Colon (tissue), 2 donors: ENCODE measurements around the gene HIVEP3.

ENCODE experiments used
- FAIRE-seq: peaks from 2 replicates; lab custom pipeline; 2012; peaks lifted over from hg19 to GRCh38; lab: Jason Lieb, UNC
- donor health status: control.
- donor health status: control.

HIVEP3 gene

DNA sequence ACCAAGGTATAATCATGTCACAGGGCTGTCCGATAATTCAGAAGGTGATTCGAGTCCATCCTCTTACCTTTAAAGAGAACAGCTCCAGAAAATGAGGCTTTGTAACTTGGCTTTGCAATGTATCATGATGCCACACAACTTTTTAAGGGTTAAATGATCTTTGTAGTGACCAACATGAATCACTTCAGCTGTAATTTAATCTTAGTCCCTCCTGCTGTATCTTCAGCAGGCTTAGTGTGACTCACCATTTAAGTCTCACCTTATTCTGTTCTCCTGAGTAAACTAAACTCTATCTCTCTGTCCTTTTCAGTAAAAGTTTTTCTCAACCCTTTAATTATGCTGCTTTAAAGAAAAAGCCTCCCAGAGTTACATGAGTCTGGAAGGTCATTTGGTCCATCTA is 1.9 kb upstream of the HIVEP3 start:
- FAIRE-seq: no peak

DNA sequence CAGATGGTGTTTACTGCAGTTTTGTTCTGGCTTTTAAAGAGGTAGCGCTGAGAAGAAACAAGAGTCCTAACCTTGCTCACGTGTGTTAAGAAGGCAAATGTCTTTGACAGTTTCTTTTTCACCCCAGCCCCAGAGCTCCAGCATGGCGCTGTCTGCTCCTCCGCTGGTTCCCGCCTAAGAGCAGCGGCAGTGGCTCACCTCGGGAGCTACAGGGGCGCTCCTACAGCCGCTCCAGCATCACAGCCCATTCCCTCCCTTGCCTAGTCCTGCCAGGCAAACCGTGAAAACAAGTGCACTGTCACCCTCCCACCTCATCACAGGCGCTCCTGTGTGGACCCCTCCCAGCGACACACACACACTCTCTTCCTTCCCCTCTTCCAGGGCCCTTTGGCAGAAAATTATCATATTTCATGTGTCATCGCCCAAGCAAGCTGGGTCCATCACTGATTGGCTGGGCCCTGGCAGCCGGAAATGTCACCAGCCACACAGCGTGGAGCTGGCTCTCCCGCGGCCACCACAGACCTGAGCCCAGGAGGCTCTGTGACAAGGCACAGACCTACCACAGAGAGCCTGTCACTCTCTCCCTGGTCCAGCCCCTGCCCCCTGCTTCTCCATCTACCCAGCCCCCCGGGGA is 1.2 kb upstream of the HIVEP3 start:
- no peak for FAIRE-seq

DNA sequence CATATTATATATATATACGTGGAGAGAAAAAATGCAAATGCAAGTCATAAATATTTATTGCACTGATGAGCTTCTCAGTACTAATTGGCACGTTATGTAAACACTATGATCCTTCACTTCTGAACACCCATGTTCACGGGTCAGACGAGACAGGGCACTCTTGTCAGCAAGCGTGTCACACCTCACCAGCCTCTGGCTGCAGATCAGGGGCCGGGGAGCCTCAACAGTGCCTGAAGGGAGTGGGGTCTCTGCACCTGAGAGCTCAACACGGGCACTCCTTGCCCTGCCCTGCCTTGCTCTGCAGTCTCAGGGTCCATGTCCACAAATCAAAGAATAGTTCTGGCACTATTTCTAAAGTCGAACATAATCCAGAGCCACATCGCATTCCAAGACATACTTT is 409 bp upstream of the HIVEP3 start:
- FAIRE-seq: no peak

DNA sequence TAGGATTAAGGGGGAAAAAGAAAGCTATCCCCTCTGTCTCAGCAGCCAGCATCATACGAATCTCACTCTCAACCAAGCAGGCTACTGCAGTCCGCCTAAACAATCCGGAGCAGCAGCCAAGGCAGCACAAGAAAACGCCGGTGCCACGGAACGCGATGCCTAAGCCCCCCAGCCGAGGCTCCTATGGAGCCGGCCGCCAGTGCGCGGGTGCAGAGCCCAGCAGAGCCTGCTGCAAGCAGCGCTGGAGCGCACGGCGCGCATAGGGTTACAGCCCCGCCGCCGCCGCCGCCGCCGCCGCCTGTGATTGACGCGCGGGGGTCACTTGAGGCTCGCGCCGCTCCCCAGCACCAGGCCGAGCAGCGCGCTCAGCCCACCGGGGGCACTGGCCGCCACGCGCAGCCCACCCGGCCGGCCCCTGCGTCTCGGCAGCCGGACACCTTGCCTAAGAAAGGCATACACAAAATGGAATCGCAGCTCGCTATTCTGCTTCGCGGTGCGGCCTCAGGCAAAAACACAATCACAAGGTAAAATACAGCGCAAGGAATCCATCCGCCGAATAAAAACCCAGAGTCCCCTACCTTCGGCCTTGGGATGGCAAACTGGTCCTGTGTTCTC is 780 bp downstream of the HIVEP3 start:
- no peak for FAIRE-seq

DNA sequence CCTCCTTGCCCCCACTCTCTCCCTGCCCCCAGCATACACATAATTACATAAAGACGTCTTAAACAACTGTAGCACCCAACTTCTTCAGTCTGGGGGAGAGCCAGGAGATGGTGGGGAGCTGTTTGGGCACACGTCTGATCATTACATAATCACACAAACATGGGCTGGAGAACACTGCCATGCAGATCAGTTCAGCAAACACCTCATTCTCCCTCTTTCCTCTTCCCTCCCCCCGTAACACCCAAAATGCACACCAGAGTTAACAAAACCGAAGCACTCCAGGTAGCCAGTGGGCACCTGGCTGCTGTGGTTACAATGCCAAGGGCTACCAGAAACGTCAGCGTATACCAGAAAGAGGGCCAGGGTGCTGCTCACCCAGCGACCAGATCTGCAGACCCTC is 1.6 kb downstream of the HIVEP3 start:
- FAIRE-seq: no peak

DNA sequence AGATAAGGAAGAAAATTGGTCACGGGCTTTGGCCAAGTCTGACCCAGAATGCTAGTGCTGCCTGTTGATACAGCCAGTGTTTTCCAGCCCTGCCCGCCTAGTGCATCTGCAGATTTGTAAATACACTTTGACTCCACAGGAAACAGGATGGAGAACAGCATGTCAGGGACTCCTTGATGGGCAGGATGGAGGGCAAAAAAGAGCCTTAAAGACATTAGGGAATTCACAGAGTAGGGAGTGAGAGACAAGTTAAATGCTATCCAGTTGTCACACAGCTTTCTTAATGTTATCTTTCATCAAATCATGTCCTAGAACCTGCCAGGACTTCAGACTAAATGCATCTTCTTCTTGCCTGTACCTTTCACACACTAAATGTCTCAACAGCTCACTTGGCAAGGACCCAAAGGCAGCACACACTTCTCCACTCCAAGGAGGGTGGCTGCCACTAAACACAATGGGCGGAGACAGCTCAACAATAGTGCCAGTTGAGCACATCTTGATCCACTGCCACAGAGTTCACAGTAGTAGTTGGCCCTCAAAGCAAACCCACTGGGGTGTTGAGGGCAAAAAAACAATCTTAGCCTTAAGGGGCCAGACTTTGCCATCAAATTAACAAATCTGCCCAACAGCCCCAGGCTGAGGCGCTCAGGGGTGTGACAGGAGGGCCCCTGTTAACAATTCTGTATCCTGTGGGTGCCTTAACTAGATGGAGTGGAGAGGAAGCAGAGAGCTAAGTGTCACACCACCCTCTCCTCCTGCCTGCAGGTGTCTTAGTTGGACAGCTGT is 2.7 kb downstream of the HIVEP3 start:
- FAIRE-seq: no peak

DNA sequence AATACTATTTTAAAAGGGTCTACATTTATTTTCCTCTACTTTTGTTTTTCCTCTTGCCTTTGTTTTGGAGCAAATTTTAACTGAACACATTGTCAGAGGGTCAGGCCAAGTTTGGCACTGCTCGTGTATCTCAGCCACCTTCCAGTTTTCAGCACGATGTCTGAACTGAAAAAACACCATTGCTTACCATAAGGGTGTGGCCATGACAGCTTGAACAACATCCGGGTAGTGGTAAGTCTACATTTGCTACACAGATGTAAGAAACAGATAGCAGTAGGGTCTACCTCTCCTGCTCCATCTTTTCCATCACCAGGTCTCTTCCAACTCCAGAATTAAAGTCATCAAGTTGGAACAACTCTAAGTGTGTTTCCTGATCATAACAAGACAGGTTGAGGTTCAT is 4.2 kb downstream of the HIVEP3 start:
- no peak for FAIRE-seq

DNA sequence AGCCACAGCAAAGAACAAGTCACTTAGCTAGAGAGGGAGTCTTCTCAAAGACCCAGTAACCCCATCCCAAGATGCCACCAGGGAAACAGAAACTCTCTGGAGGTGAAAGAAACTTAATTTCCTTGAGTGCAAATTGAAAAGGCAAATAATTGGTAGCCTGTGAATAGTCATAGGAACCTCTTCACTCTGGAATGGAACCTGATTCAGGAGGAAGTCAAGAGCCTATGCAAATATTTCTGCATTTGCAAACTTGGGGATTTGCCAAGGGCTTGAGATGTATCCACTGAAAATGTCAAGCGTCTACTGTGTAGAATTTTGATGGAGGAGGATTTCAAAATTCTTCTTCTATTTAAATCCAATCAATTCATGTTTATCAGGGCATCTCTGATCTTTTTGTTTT is 5.7 kb downstream of the HIVEP3 start:
- no peak for FAIRE-seq

DNA sequence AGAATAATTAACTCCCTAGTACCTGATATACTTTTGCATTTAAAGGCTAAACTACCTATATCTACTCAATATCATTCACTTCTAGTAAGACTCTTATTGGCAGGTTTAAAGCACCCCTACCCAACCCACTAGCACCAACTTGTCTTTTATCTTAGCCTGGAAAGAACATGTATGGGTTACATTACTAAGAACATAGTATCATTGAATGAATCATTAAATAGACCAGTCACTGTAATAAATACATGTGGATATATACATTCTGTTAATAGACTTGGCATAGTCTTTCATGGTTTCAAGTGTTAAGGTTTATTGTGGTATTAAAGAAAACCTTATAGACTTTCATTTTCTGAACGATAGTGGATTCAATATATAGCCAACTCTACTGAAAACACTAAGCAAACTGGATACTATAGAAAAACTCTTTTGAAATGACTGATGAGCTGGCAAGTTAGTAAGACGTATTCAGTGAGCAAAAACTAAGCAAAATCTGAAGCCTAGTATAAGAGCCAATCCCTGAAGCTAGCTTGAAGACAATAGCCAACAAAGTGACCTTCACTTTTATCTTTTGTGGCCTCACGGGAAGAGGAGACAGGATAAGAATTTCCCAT is 10.3 kb downstream of the HIVEP3 start:
- no peak for FAIRE-seq

DNA sequence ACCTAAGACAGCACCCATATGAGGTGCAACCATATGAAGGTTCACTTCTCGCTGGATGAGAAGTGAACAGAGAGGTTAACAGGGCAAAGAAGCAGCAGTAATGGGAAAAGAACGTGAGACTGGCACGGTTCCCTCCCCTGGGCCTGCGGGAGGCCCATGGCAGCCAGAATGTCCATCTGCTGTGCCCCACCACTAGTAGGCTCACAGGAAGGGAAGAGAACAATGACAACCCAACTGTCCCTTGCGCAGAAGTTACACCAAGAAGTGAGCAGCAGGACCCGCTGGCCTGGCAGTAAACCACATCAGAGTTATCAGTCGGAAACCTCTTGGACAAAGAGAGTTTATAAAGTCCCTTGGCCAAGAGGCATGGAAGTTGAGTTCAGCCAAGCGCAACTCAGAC is 11.3 kb downstream of the HIVEP3 start:
- FAIRE-seq: no peak

DNA sequence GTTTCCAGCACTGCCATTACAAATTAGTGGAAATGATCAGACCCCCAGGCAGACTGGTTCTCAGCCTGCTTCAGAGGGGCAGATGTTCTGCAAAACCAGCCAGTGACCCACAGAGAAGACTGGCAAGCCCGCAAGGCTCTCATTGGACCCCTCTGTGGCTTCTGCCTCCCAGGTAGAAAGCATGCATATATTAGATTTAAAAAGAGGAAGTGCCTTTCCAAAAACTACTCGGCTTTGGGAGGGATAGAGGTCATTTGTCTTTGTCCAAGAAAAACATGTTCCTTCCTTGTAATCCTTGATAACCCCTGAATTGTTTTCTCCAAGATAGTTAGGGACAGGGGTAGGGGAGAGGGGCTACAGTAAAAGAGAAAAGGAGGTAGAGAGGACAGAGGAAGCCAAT is 11.8 kb downstream of the HIVEP3 start:
- no peak for FAIRE-seq

DNA sequence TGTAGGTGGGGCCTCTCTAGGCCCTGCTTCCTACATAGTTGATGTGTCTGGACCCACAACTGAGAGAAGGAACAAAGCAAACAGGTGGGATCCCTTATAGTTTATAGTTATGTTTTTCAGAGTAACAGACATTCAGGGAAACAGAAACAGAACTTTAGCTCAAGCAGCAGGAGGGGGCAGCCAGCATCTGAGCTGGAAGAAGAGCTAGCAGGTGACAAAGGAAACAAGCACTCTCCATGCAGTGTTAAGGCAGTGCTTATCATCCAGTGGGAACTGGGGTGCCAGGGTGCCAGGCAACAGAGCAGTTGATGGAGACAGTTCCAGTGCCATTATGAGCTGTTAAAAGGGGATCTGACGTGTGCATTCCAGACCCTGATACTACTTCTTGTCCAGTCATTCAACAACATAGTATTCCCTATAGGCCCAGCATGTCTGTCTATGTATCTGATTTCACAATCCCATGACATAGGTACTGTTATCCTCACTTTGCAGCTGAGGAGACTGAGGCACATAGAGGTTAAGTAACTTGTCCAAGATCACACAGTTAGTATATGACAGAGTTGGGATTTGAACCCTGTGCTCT is 13.5 kb downstream of the HIVEP3 start:
- no peak for FAIRE-seq

DNA sequence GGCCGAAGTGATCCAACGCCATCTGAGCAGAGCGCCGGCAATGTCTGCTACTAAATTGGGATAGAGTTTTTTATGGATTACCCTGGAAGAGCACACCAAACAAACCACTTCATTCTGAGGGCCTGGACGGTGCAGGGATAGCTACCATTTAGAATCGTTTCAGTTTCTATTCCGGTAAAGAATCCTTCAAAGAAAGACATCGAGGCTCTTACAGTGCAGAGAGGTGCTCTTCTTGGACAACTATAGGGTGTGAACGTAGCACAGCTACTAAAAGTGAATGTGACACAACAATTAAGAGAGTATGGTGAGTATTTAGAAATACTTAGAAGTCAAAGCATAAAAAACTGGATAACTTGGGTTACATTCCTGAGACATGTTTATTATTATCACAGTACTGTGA is 16.1 kb downstream of the HIVEP3 start:
- no peak for FAIRE-seq

DNA sequence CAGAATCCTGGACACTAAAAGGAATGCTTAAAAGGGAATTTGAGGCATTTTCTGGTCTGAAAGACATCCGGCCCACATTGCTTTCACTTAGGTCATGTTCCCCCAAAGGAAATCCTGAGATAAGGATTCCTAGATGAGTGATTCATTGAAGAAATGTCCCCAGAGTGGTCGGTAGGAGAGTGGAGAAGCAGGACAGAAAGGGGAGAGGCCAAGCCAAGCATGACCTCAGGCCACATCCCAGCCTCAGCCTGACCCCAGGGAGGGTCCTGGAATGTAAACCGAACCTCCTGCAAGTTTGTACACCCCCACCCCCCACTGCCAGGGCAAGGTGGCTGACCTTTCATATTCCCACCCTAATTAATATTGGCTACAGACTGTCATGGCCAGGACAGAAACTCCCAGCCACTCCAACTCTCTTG is 16.6 kb downstream of the HIVEP3 start:
- FAIRE-seq: no peak

DNA sequence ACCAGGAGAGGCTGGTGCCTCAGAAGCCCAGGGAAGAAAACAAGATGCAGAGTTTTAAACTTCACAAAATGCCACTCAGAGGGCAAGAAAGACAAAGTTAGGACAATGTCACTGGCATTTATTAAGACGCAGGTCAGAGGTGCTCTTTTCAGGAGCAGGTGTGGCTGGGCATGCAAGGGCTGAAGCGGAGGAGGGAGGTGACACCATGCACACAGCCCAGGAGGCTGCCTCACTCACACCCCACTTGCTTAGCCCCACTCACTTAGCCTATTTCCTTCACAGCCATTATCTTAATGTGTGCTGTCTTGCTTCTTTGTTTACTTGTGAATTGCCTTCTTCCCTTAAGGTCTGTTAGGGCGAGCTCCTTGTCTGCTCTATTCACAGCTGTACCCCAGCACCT is 17.2 kb downstream of the HIVEP3 start:
- no peak for FAIRE-seq

DNA sequence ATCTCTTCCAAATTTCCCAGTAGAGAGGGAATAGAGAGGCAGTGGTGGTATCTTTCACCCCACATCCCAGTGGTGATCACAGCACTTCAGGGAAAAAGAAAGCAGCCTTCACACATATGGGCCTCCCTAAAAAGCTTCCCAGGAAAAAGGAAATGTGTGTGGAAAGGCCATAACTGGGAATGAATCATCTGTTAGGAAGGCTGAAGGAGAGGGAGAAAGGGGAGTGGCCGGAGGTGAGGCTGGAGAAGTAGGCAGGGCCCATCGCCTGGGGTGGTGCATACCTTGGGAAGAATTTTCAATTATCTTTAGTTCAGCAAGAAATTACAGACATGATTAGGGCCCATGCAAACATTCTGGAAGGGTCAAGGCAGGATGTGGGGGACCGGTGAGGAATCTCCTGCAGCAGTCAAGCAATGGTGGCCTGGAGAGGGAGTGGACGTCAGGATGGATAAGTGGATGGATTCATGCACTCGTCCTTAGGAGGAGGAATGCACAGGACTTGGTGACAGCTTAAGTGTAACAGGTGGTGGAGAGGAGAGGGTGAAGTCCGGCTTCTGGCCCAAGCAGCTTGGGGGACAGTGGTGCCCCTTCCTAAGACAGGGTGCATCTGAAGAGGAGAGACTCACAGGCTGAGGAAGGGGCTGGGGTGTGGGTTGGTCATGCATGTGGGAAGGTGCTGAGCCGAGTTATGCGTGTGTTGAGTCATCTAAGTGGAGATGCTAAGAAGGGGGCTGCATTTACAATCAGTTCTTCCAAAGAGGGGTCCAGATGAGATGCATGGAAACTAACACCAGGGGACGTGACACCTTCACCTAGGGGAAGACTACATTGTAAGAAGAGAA is 17.9 kb downstream of the HIVEP3 start:
- no peak for FAIRE-seq

DNA sequence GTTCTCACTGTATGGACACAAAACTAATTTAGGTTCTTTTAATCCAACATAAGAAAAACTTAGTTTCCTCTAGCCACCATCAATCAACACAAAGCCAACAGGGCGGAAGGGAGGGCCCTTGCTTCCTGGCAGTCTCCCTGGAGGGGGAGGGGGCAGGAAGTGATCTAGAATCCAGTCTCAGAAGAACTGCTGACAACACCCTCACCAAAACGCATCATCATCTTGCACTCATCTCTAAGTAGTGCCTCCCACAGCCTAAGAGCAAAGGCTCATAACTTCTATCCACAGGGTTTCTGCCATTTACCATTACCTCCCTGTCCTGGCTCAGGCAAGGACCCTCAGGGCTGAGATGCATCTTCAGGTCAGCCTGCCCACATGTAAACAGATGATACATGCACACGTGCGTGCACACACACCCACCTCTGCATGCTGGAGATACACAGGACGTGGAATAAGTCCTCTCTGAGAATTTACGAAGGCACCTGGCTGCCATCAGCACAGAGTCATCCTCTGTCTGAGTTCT is 20.5 kb downstream of the HIVEP3 start:
- no peak for FAIRE-seq

DNA sequence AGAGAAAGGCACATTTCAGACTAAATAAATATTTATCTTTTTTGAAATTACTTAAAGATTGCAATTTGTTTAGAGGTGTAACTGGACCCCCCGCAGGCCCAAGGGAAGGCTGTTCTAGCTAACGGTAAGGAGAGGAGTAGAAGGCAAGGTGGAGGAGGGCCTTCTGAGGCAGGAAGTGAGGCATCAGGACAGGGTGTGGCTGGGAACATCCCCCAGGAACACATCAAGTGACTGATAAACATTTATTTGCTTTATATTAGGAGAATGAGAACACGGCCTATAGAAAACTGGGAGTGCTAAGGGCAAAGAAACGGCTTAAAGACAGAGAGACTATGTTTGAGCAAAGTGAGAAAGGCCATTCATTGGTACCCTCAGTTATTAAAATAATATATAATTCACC is 23.2 kb downstream of the HIVEP3 start:
- FAIRE-seq: no peak

DNA sequence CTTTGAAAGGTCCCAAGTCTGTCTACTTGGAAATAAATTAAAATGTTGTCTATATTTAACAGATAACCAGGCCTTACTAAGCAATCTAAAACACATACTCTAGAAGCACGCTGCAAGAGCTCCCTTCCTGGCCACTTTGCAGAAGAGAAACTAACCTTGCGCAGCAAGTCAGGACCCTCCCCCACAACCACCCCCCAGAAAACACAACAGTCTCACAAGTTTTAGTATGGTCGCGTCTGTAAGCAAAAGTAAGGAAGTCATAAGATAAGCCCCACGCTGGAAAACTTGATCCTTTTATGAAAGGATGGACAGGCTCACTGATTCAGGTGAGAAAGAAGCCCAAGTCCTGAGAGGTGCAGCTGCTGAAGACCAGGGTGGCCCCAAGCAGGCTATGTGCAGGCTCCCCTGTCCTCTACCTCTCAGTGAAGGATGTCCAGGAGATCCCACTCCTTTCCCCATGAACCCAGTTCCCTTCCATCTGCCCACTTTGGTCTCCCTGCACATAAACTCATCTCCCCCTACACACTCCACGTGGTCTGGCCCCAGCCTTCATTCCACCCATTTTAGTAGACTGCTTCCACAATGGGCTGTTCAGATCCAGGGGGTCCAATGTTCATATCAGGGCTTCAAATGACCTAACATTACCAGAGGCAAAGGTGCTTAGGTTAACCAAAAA is 23.8 kb downstream of the HIVEP3 start:
- no peak for FAIRE-seq

DNA sequence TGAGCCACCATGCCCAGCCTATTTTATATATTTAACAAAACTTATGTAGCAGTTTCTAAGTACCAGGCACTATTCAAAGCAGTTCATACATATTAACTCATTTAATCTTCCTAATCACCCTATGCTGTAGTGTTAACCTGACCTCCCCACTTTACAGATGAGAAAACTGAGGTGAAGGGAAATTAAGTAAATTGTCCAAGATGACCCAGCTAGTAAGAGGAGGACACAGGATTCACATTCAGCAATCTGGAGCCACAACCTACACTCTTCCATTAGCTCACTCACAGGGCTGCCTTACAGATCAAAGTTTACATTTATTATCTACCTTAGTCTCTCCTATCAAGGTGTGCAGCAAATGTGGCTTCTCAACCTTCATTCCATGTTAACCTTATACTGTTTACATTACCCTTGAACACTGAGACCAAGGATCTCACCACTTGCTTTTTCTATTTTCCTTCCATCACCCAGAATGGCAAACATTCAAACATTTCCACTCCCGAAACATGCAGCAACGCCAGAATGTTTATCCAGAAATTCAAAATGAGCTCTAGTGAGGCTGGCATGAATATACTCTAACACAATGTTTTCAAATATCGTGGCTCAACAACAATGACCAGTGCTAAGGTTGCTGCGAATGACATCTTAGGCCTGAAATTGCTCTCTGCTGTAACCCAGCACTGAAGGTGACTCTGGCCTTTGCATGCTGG is 24.5 kb downstream of the HIVEP3 start:
- FAIRE-seq: no peak
